Measurements from ENCODE around the gene CD101.

Gene CD101

GRCh38 chr1:117049857-117050256 is 48.3 kb downstream of the CD101 start:
- no peak for TF ChIP-seq CTCF (IDR thresholded peaks at IDR 0.05; ENCODE audit: borderline replicate concordance, insufficient read depth, low read depth, low read length)
- no peak overlapping the region for H3K4me3 ChIP-seq (ENCODE audit: low read depth, low read length)

DNA sequence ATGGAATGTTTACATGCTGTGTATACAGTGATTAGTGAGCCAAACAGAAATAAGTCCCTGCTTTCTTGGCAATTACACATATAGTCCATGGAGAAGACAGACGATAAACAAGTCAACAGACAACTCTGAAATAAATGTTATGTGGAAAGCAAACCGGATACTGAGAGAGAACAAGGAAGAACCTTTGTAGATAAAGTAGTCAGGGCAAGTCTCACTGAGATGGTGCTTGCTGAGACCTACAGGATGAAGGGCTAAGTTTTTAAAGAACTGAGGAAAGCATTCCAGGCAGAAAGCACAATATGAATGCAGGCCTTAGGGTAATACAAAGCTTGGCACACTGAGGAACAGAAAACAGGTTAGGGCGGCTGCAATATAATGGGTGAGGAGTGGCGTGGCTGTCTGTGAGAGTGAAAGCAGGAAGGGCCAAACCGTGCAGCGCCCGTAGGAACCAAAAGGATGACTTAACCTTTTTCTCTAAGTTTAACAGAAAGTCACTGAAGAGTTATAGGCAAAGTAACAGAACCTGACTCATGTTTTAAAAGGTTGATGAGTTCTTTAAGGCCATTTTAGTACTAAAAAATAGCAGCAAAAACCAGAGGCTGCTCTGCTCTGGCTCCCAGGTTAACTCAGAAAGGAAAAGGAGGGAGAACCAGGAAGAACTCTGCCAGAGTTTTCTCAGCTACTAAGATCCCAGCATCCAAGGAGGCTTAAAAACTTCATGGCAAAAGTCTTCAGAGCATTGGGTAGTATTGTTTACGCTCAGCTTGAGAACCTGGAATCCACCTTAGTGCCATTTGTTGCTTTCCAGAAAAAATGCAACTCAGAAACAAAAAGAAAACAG is 49.9 kb downstream of the CD101 start:
- no peak overlapping the region for H3K4me3 ChIP-seq (ENCODE audit: low read depth, low read length)
- no peak for TF ChIP-seq CTCF (IDR thresholded peaks at IDR 0.05; ENCODE audit: borderline replicate concordance, insufficient read depth, low read depth, low read length)

DNA sequence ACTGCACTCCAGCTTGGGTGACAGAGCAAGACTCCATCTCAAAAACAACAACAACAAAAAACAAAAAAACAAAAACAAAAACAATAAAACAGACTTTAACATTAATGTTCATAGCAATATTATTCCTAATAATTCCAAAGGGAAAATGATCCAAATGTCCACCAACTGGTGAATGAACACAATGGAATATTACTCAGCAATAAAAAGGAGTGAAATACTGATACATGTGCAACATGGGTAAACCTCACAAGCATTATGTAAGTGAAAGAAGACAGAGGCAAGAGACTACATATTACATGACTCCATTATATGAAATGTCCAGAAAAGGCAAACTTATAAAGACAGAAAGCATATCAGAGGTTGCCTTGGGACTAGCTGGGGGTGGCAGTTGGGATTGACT is 52.5 kb downstream of the CD101 start:
- TF ChIP-seq CTCF (IDR thresholded peaks at IDR 0.05; ENCODE audit: borderline replicate concordance, insufficient read depth, low read depth, low read length) = no peak
- H3K4me3 ChIP-seq (ENCODE audit: low read depth, low read length) = no peak overlapping the region

GRCh38 chr1:117058810-117059209 is 57.2 kb downstream of the CD101 start:
- no peak for TF ChIP-seq CTCF (IDR thresholded peaks at IDR 0.05; ENCODE audit: borderline replicate concordance, insufficient read depth, low read depth, low read length)
- peak overlapping the region; percentile 68 for H3K4me3 ChIP-seq (ENCODE audit: low read depth, low read length)

DNA sequence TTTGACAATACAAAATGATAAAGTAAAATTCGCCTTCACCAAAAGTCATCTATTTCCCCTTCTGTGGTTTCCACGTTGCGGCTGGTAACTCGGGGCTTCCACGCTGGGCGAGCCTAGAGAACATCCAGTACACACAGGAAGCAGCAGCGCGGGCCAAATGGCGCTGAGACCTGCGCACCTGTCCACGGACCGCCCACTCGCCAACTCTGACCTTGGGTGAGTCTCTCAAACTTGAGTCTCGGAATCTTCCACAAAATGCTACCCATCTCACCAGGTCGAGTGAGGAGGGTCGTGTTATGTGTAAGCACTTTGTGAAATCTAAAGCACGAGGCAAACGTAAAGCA is 57.7 kb downstream of the CD101 start:
- peak overlapping the region; percentile 68 for H3K4me3 ChIP-seq (ENCODE audit: low read depth, low read length)
- no peak for TF ChIP-seq CTCF (IDR thresholded peaks at IDR 0.05; ENCODE audit: borderline replicate concordance, insufficient read depth, low read depth, low read length)

GRCh38 chr1:117059678-117060440 is 58.3 kb downstream of the CD101 start, which contains the start of gene TTF2:
Gene TTF2, plus strand, starts transcription at chr1:117060326. Its CDS starts 21 bp downstream, at chr1:117060347.
- peak within 1 kb of the TSS; percentile 88 for H3K4me3 ChIP-seq (ENCODE audit: low read depth, low read length)
- TF ChIP-seq CTCF (IDR thresholded peaks at IDR 0.05; ENCODE audit: borderline replicate concordance, insufficient read depth, low read depth, low read length) = no peak
